ENCODE measurements around the gene SGCA.

The SGCA gene

DNA sequence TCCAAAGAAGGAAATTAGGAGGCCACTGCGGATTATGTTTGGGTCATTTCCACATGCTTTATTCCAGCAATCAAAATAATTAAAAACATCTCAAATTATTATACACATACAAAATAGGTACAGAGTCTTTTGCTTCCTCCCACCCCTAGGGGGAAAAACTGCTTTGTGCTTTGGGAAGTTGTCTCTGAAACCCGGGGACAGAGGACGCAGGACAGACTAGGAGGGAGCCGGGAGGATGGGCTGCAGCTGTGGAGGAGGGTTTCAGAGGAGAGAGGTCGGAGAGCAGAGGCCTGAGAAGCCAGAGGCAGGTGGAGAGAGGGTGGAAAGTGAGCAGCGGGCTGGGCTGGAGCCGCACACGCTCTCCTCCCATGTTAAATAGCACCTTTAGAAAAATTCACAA lies 18.3 kb downstream of the SGCA start:
- DNase-seq: no peak

DNA sequence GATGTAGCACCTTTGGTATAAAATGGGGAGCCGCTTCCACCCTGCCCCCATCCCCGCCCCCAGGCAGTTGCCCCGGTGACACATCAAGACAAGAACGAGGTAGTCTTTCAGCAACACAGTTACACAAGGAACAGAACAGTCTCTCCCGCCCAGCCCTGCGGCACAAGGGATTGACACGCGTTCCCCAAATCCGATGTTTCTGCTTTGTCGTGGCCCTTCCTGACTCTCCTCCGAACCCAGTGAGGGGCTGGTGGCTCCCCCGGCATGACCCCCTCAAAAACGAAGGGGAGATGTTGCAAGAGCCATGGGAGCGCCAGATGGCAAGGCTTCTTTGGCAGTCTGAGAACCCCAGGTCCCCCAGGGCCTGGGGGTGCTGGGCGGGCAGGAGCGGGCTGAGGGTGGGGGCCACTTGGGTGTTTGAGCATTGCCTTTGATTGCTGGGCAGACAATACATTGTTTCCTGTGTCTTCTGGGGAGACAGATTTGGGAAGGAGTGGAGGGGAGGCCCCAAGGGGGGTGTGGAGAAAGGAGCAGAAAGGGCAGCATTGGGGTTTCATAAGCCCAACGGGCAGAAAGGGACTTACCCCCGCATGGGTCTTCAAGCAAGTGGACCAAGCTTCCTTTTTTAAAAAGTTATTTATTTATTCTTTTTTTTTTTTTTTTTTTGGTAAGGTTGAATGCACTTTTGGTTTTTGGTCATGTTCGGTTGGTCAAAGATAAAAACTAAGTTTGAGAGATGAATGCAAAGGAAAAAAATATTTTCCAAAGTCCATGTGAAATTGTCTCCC lies 19.0 kb downstream of the SGCA start:
- DNase-seq: no peak

DNA sequence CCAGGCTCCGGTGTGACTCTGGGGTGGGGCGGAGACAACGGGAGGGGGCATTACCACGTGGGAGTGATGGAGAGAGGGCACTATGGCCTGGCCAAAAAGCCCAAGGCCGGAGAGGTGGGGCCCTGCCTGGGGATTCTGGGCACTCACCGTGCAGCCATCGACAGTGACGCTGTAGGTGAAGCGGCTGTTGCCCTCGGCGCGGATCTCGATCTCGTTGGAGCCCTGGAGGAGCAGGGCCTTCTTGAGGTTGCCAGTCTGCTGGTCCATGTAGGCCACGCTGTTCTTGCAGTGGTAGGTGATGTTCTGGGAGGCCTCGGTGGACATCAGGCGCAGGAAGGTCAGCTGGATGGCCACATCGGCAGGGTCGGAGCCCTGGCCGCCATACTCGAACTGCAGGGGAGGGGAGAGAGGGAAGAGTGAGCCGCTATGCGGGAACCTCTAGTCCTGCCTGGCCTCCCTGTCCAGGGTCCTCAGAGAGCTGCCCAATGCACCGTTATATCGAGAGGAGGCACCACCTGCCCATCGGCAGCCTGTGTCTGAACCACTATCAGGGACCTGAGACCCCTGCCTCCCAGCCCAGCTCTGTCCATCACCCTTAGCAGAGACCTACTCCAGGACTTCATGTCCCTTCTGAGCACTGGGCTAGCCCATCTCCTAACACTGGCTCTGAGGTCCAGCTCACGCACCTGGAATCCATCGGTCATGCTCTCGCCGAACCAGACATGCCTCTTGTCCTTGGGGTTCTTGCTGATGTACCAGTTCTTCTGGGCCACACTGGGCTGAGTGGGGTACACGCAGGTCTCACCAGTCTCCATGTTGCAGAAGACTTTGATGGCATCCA lies 20.0 kb downstream of the SGCA start:
- no peak for DNase-seq

DNA sequence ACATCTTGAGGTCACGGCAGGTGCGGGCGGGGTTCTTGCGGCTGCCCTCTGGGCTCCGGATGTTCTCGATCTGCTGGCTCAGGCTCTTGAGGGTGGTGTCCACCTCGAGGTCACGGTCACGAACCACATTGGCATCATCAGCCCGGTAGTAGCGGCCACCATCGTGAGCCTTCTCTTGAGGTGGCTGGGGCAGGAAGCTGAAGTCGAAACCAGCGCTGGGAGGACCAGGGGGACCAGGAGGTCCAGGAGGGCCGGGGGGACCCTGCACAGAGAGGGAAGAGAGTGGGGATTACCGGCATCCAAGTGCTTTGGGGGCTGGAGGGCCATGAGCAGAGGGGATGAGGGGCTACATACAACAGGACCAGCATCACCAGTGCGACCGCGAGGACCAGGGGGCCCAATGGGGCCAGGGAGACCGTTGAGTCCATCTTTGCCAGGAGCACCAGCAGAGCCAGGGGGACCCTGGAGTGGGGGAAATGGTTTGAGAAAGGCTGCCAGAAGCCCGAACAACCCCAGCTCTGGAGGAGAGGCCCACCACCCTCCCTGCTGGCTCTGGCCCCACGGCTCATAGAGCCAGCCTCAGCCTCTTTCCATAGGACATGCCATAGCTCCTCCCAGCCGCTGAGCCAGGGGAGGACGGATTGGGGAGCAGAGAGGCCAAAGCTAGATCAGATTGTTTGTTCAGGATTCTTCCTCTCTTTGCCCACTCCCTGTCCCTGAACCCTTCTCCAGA lies 21.0 kb downstream of the SGCA start:
- DNase-seq: no peak

DNA sequence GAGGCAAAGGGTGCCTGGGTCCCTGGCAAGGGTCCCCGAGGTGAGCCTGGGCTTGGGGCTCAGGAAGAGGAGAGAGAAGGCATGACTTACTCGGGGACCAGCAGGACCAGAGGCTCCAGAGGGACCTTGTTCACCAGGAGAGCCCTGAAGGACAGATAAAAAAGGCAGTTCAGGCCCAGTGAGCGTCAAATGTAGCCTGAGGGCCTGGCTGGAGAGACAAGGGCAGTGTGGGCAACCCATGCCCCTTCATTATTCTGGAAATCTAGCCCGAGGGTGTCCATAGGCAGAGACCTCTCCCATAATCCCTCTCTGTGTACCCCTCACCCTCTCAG lies 21.6 kb downstream of the SGCA start:
- DNase-seq: no peak

DNA sequence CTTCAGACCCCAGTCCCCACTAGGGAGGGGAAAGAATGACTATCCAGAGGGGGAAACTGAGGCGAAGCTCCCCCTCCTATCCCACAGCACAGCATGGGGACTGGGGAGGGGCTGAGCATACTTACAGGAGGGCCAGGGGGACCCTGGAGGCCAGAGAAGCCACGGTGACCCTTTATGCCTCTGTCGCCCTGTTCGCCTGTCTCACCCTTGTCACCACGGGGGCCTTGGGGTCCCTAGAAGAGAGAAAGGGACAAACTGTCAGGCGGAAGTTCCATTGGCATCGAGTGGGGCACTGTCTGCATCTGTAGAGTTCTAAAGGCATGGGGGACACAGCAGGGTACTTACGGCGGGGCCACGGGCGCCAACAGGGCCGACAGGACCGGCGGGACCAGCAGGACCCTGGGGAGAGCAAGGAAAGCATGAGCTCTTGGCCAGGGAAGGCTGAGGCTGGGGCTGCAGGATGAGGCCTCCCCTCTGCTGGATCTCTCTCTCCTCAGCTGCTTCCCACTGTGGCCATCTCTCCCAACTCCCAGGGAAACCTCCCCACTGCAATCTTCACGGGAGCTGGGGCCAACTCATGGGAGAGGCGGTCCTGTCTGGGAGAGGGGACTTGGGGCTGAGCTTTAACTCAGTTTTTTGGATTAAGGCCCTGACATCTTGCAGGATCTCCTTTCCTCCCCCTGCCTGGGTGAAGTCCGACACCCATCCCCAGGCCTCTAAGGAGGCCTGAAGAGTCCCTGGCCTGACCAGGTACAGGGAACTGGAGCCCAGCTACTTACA lies 22.1 kb downstream of the SGCA start:
- DNase-seq: no peak

DNA sequence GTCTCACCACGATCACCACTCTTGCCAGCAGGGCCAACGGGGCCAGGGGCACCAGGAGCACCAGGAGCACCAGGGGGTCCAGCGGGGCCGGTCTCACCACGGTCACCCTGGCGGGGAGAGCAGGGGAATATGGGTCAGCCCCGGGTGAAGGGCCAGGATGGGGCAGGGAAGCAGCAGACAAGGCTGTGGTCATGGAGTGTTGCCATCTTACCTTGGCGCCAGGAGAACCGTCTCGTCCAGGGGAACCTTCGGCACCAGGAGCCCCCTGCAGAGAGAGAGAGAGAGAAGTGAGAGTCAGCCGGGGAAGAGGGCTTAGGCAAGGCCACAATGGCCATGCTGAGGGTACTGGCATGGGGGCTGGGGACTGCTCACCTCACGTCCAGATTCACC lies 22.7 kb downstream of the SGCA start:
- DNase-seq: no peak

DNA sequence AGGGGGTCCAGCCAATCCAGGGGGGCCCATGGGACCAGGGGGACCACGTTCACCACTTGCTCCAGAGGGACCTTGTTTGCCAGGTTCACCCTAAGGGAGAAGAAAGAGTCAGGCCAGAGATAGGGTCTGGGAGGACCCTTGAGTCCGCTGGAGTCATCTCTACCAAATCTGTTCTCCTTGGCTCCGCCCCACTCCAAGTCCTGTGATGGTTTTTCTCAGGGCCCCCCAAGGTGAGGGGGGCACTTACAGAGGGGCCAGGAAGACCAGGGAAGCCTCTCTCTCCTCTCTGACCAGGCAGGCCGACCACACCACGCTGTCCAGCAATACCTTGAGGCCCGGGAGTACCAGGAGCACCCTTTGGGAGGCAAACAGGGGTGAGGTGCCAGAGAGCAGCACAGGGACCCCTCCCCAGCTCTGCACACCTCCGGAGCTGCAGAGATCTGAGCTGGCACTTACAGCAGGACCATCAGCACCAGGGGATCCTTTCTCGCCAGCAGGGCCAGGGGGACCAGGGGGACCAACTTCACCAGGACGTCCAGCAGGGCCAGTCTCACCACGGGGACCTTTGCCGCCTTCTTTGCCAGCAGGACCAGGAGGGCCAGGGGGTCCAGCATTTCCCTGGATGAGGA lies 23.2 kb downstream of the SGCA start:
- no peak for DNase-seq

DNA sequence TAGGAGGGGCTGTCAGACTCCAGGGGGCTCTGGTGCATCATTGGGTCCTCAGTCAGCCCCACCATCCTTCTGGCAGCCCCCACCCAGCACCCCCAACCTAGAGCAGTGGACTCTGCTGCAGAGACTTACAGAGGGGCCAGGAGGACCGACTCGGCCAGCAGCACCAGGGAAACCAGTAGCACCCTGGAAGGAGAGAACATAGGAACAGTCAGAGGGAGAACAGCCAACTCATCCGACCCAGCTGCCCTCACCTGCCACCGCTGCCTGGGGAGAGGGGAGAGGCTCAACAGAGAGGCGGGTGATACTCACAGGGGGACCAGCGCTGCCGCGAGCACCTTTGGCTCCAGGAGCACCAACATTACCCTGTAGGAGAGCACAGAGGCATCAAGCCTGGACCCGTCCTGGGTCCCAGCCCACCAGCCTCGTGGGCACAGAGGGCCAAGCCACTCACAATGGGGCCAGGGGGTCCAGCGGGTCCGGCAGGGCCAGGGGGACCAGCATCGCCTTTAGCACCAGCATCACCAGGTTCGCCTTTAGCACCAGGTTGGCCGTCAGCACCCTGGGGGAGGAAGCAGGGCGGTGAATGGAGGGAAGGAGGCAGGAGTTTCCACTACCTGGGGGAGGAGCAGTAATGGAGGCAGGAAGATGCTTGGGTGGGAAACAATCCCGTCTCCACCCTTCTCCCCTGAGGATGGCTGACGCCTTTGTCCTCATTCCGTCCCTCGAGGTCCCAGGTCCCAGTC lies 23.9 kb downstream of the SGCA start:
- DNase-seq: peak; percentile 51

DNA sequence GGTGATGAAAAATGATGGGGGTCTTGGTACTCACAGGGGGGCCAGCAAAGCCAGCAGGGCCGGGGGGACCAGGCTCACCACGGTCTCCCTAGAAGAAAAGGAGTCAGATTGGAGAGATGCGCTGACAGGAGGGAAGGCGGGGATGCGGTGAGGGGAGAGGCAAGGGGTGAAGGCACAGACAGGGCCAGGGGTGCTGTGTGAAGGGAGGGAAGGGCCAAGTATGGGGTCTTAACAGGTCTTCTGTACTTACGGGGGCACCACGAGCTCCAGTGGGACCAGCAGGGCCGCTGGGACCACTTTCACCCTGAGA lies 24.4 kb downstream of the SGCA start:
- no peak for DNase-seq

DNA sequence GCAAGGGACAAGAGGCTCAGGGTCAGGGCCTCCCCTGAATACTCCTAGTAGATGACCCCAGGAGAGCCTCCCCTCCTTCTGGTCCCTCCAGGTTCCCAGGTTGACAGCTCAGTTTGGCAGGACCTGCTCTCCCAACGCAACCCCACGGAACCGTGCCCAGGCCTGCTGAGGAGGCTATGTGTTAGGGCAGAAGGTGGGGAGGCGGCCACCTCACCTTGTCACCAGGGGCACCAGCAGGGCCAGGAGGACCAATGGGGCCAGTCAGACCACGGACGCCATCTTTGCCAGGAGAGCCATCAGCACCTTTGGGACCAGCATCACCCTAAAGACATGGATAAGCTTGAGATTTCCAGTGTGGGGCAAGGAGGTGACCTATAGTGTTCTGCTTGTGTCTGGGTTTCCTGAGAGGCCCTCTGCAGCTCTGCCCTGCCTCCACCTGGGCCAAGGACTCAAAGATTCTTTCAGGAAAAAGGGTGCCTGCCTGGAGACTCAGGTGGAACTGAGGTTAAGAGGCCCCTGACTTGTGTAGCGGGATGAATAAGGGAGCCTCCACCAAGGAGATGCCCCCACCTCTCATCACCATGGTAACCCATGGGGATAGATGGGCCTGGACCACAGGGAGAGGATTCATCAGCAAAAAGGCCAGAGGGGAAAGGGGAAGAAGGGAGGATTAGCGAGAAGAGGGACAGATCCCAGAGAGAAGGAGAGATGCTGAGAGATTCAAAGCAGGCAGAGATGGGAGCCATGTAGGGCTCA lies 25.0 kb downstream of the SGCA start:
- no peak for DNase-seq

DNA sequence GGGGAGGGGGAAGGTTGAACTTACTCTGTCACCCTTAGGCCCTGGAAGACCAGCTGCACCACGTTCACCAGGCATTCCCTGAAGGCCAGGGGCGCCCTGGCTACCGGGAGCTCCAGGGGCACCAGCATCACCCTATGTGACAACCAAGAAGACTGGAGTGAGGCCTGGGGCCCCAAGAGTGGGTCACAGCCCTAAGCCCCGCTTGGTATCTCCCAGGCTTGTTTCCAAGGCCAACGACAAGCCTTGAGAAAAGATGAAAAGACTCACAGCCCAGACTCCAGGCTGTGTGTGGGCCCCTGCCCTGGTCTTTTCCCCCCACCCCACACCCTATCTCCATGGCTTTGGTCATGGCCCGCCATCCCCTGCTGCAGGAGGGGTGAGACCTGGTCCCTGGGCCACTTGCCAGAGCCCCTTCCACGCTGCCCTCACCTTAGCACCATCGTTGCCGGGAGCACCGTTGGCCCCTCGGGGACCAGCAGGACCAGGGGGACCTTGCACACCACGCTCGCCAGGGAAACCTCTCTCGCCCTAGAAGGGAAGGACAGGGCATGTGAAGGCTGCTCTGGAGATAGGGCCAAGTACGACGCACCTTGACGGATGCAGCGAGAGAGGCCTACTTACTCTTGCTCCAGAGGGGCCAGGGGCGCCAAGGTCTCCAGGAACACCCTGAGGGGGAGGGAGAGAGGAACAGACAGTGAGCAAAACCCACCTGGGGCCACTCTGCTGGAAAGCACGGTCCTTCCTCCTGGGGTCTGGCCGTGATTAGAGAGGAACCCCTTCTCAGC lies 25.7 kb downstream of the SGCA start:
- DNase-seq: no peak

DNA sequence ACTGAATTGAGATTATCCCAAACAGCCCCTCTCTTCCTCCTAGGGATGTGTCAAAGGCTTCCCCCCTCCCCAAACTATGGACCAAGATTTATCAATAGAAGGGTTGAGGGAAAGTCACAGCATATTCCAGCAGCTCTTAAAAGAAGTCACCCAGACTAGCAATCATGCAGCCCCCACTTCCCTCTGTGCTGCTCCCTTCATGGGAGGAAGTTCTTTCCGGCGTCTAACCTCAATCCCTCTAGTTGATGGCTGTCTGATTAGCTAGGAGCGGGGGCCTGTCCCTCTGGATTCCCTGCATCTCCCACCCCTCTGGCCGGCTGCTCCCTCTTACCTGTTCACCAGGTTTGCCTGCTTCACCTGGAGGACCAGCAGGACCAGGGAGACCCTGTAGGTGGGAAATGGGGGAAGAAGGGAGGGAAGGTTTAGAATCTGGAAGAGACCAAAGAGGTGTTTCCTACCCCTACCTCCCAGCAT lies 26.4 kb downstream of the SGCA start:
- DNase-seq: no peak

DNA sequence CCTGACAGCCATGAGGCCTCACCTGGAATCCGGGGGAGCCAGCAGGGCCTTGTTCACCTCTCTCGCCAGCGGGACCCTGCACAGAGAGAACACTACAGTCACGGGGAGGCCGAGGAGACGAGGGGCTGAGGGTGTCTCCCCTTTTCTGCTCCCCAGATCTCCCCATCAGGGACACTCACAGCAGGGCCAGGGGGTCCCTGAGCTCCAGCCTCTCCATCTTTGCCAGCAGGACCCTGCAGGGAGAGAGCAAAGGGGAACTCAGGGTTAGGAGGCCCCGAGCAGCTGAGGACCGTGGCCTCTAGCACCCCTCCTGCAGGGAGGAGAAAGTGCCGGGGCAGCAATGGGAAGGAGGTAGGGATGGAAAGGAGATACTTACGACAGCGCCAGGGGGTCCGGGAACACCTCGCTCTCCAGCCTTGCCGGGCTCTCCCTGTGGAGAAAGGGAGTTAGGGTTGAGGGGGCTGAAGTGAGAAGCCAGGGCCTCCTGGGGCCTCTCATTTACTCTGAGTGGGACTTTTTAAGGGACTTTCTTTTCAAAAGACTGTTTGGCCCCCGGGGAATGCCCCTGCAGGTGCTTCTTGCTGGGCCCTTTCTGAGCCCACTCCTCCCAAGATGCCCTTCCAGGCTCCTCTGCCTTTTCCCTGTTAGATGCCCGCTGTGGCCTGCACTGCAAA lies 26.9 kb downstream of the SGCA start:
- no peak for DNase-seq

DNA sequence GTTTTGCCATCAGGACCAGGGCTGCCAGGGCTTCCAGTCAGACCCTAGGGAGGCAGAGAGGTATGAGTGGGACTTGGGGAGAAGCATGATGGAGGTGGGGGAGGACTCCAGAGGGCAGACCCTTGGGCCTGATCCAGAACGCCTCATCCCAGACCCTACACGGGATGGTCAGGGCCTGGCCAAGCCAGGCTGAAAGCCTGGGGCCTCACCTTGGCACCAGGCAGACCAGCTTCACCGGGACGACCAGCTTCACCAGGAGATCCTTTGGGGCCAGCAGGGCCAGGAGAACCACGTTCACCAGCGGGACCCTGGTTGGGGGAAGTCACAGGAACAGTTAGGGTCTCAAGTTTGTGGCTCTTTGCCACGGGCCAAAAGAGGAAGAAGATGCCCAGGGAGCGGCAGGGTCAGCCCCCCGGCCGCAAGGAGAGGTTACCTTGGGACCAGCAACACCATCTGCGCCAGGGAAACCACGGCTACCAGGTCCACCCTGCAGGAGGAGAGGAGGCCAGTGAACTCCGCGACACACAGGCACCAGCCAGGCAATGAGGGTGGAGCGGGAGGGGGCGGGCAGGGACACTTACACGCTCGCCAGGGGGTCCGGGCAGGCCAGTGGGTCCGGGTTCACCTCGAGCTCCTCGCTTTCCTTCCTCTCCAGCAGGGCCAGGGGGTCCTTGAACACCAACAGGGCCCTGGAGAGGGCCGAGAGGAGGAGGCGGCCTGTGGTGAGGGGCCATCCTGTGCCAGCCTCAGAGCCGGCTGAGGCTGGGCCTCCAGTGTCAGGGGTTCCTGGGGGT lies 28.5 kb downstream of the SGCA start:
- no peak for DNase-seq

DNA sequence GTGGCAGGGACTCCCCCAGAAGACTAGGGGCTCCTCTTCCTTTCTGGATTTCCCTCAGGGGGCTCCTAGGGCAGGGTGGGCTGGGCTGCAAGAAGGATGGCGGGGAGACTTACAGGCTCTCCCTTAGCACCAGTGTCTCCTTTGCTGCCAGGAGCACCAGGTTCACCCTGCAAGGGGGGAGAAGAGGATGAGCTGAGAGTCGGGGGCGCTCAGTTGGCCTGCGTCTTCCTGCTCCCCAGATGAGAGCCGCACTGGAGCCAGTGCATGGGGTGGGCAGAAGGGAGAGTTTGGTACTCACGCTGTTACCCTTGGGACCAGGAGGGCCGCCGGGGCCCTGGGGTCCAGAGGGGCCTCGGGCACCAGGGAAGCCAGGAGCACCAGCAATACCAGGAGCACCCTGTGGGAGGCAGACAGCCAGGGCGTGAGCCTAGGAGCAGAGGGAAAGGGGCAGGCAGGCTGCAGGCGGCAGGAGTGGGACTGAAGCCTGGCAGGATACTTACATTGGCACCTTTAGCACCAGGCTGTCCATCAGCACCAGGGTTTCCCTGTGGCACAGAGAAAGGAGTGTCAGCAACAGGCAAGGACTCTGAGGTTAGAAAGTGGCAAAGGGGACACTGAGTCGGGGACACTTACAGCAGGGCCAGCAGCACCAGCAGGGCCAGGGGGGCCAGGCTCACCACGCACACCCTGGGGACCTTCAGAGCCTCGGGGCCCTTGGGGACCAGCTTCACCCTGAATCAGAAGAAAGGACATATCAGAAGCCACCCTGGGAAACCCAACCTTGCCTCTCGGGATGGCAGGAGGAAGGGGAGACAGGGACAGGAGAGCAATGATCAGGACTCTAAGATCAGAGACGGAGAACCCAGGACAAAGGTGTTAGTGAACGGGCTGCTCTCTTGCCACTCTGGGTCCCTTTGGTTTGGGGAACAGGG lies 29.4 kb downstream of the SGCA start:
- DNase-seq: no peak

DNA sequence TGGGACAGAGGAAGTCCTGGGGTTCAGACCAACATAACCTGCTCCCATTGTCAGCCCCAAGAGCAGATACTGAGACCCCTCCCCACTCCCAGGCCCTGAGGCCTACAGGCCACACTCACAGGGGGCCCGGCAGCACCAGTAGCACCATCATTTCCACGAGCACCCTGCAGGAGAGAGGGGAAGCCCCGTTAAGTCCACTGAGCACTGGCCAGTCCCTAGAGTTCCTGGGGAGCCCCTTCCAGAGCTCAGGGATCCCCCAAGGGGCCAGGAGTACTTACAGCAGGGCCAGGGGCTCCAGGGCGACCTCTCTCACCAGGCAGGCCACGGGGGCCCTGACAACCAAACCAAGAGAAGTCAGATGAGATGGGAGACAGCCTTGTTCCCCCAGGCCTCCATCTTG lies 30.2 kb downstream of the SGCA start:
- no peak for DNase-seq

DNA sequence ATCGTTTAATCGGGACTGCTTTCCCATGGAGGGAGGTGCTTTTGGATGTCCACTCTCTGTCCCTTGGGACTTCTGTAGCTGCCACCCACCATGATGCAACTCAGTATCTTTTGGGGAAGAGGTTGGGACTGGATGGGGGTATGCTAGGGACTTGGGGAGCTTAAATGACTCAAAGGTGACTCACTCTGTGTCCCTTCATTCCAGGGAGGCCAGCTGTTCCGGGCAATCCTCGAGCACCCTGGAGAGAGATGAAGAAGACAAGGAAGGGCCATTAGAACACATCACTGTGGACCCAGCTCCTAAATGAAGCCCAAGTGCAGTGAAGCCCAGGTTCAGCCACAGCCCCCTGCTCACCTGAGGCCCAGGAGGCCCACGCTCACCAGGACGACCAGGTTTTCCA lies 31.0 kb downstream of the SGCA start:
- no peak for DNase-seq
